ENCODE data around the gene CNTNAP5.

The CNTNAP5 gene

DNA sequence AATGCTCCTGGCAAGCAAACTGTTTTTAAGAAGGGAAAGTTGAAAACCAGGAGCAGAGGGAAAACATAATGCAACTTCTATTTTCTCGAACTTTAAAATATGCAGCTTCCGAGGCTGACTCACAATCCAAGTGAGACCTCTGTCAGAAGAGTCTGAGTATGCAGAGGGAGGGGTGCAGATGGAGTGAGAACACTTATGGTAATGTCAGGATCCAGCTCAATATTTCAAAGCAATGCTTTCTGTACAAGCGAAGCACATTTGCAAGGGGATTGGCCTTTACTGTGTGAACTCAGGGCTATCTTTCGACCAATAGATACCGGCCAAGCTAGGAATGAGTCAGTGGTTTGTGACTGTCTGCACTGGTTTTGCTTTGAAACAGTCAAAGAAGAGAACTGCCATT lies 242.7 kb downstream of the CNTNAP5 start:
- no peak for DNase-seq (ENCODE audit: low read depth in 2 of 2)

DNA sequence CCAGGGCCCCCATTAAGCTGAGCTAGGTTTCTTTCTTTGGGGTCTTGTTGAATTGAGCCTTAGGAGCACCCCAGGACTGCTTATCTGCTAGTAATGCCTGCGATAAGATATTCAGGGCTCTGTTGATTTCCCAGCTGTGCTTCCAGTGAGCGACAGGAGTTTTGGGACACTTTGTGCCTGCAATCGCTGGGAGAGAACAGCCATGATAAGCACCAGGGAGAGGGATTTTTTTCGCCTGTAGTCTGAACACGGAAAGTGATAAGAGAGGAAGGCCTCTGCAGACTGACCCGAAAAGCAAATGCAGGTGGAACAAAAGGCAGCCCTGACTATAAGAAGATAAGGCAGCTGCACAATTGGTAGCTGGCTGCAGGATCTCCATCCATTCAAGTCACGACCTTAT lies 244.3 kb downstream of the CNTNAP5 start:
- DNase-seq (ENCODE audit: low read depth in 2 of 2), result no peak

DNA sequence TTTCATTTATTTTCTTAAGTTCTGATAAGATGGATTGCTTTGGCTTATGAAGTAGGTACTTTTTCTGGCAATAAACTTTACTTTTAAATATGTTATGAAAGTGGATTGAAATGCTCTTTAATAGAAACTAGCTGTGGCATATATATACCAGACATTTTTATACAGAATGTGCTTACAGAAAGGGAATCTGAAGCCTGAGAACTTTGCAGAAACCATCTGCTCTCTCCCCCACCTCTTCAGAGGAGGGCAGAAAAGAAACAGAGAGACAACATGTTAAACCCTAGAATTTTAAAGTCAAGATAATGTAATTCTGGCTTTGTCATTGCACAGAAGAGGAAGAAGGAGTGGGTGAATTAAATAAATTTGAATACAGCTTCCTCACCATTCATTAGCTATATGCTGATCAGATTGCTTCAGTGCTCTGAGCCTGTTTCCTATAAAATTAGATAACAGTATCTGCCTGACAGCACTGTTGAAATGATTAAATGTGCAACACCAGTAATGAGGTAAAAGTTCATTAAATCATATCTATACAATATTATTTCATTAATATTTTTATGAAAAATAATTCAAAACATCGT lies 247.3 kb downstream of the CNTNAP5 start:
- no peak for DNase-seq (ENCODE audit: low read depth in 2 of 2)

DNA sequence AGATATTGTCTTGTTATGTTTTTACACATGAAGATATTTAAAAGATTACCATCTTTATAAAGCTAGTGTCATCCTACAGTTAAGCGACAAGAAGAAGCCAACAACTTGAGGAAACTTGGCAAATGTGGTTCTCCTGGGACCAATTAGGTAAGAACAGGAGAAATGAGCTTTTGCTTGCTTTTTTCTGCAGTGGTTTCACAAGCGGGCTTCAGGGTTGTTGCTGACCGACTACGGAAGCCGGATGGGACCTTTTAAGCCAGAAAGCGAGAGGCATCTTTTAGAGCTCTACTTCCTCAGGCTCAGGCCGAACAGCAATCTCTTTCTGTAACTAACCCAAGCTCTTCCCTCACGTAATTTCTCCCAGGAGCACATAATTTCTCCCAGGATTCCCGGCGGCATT lies 256.5 kb downstream of the CNTNAP5 start:
- no peak for DNase-seq (ENCODE audit: low read depth in 2 of 2)

DNA sequence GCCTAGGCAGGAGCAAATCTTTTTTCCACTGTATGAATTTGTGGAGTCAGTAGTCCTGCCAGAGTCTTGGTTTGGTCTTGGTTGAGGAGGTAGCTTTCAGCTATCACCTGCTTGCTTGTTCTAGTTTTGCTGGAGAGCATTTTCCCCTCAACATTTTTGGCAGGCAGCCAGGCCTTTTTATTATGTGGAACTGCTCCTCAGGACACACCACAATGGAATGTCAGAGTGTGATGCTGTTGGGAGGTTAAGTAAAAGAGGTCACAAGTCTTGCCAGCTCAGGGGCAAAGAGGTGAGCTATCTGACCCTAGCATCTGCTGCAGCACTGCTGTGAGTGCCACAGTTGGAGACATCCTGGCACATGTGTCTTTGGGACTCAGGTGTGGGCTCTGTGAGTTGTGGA lies 258.0 kb downstream of the CNTNAP5 start:
- DNase-seq (ENCODE audit: low read depth in 2 of 2), result no peak

DNA sequence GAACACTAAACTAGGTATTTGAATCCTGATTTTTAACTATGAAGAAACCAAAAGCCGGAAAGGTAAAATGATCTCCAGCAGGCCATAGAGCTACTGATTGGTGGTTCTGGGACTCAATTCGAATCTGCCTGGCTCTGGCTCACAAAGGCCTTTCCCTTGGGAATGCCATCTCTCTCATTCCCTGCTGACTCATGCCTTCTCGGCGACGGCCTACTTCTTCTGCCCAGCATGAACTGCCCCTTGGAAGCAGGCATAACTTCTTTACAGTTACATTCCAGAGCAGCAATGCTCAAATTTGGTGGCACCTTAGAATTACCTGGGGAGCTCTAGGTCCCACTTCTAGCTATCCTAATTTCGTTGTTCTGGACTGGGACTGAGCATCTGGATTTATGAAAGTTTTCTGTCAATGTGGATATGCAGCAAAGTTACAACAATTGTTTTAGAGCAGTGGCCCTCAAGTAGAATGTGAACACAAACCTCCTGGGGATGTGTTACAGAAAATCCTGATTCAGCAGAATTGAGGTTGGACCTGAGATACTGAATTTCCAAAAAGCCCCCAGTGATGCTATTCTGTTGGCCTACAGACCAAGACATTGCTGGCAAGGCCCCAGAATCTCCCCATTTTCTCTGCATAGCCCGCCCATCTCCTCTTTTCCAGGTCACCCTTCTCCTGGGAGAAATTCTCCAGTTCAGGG lies 261.1 kb downstream of the CNTNAP5 start:
- no peak for DNase-seq (ENCODE audit: low read depth in 2 of 2)

DNA sequence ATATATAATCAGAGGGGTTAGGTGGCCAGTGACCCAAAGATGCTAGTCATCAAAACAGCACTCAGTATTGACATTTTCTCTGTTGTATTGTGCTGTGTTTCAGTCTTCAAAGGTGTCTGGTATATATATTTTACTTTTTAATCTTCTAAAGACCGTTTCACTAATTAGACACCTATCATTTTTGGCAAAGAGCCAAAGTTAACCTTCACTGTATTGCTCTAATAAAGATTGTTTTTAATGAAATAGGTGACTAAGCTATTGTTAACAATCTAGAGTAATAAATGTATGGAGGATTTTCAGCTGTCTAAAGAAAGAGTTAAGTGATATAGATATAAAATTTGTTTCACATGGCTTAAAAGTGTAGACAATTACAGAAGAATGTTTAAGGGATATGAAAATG lies 264.0 kb downstream of the CNTNAP5 start:
- DNase-seq (ENCODE audit: low read depth in 2 of 2), result no peak

DNA sequence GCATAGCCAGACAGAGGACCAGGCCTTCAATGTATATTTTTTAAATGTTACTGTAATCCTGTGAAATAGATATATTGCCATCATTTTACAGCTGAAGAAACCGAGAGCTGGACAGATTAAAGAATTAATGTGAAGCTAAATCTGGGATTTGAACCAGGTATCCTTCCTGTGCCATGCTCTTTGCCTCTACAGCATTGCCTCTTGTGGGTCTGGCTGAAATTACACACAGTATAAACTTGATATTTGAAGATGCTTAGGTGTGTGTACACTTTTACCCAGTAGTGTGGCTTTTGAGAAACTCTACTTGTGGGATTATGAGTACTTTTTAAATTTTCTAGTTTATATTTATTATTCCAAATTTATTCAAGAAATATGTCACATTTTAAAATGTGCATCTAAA lies 264.5 kb downstream of the CNTNAP5 start:
- no peak for DNase-seq (ENCODE audit: low read depth in 2 of 2)

DNA sequence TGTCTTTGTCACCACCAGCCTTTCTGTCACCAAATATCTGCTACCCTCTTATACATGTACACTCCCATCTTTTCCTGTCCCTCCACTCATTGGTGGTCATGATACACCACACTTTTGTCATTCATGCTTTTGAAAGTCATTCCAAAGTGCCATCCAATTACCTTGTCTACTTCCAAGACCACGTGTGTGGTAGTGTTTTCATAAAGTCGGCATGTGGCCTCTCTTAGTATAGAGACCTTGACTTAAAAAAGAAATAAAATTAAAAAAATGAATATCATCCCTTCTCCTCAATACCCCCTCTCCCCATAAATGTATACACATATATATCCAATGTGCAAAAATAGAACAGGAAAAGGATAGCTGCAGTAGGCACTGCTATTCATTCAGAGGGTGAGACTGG lies 271.4 kb downstream of the CNTNAP5 start:
- no peak for DNase-seq (ENCODE audit: low read depth in 2 of 2)

DNA sequence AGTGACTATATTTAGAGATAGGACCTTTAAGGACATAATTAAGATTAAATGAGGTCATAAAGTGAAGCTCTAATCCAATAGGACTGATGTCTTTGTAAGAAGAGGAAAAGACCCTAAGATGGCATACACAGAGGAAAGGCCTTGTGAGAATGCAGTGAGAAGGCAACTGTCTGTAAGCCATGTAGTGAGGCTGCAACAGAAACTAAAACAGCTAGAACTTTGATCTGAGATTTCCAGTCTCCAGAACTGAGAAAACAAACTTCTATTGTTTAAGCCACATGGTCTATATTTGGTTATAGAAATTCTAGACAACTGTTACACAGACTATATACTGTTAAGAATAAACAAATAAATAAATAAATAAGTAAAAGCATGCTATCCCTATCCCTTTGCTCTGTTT lies 276.8 kb downstream of the CNTNAP5 start:
- DNase-seq (ENCODE audit: low read depth in 2 of 2), result no peak

DNA sequence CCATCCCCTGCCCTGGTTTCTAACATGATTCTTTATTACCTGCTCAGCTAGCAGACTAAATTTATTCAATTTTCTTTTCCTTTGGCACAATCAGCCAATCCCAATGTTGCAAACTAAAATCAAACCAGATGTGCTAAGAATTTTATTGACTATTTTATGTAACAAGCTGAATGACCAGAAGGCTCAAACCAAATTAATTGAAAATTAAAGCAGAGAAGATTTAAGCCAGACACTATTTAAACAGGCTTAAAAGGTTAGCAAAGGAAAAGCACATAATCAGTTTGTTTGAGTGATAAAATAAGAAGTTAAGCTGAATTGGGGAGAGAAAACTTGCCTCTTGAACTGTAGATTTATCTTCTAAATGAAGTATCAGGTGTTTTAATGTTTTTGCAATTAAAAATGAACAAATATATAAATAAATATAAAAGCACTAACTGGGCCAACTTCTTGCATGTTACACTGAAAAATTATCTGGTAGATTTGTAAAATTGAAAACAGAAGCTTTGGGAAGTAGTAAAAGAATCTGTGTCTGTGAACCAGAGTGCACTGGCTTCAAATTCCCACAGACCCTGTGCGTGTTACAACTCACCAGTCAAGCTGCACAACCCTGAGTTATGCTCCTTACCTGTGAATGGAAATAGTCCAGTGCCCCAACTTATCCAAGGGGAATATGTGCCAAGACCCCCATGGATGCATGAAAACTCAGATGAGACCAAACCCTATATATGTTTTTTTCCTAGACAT lies 283.4 kb downstream of the CNTNAP5 start:
- DNase-seq (ENCODE audit: low read depth in 2 of 2), result no peak

DNA sequence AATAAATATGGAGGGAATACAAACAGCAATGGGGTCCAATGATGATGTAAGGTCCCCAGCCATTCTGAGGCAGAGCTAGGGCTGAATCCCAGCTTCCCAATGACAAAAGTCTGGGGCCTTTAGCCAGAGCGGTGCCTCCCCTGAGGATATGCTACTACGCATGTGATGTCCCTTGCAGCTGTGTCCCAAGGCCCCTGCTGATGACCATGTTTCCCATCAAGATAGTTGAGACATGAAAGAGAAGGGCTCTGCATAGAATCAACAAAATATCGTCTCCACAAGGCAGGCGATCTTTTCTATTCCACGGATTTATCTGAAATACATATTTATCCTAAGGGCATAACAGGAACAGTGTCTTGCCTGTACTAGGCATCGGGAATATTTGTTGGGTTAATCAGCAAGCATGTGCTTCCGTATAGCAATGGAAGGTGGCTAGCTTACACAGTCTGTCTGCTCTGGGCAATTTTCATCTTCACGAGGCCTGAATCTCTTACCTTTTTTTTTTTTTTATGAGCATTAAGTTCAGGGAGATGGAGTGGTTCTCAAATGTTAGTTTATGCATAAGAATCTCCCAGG lies 284.6 kb downstream of the CNTNAP5 start:
- DNase-seq (ENCODE audit: low read depth in 2 of 2), result no peak

DNA sequence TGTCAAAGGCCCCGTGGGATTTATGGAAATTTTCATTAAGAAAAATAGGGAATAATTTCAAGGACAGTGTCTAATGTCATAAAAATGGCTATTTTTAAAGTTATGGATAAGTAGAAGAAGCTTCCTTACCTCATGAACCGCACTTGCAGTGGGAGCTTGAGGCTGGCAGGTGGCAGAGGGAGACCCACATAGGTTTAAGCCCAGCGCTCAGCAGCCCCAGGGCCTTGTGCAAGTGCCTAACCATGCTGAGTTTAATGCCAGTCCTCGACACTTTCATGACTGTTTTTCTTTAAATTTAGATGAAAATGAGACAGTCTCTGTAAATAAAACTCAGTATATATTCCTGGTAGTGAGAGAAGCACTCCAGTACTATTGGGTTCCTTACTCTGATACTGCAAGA lies 285.6 kb downstream of the CNTNAP5 start:
- no peak for DNase-seq (ENCODE audit: low read depth in 2 of 2)

DNA sequence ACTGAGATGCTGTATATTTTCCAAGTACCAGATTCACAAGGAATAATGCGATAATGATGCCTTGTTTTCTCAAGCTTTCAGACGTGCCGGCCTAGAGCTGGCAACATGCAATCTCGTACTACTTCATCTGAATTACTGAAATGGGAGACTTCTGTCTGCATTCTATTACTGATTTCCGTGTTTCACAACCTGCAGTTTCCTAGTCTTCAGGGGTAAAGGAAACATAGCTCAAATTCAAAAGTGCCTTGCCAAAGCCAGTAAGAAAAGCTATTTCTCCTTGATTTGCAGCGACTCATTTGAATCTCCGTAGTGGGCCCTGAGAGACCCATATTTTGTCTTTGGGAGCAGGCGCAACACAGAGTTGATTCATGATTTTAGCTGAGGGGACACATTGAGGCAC lies 289.0 kb downstream of the CNTNAP5 start:
- DNase-seq (ENCODE audit: low read depth in 2 of 2), result no peak

DNA sequence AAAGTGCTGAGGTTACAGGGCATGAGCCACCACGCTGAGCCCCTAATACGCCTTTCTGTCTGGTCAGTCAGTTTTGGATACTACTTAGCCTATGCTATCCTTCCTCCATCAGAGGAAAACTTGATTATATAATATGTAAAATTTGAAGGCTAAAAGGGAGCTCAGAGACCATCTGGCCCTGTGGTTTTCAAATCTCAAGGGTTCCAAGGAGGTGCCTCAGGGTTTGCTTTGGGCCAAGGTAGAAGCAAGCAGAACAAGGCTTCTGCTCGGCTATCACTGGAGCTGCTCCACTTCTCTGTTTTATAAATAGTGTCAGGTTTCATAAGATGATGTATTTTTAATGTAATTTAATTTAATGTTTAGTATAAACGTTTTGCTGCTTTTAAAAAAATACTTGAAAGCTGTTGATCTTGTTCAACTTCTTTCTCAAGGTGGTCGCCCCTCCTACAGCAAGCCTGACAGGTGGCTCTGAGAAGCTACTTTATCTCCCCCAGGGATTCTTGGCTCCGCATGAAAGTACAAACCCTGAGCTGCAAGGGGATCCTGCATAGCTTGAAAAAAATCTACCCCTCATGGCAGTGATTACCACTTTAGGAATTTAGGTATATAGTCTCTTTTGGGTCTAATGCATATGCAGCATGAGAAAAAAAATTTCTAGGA lies 290.3 kb downstream of the CNTNAP5 start:
- no peak for DNase-seq (ENCODE audit: low read depth in 2 of 2)

DNA sequence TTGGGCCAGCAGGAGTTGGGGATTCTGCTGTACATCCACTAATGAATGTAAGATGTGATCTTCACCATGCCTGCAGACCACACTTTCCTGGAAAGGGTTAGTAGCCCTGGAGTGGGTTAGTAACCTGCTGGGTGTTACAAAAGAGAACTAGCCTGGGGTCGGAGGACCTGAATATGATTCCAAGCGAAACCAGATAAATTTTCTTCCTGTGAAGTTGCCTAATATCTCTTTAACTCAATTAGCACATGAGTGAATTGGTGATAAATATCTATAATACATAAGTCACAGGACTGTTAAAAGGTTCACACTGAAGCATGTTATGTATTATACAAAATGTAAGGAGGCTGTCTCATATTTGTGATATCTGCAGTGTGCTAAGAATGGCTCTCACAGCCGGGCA lies 291.0 kb downstream of the CNTNAP5 start:
- DNase-seq (ENCODE audit: low read depth in 2 of 2), result no peak

DNA sequence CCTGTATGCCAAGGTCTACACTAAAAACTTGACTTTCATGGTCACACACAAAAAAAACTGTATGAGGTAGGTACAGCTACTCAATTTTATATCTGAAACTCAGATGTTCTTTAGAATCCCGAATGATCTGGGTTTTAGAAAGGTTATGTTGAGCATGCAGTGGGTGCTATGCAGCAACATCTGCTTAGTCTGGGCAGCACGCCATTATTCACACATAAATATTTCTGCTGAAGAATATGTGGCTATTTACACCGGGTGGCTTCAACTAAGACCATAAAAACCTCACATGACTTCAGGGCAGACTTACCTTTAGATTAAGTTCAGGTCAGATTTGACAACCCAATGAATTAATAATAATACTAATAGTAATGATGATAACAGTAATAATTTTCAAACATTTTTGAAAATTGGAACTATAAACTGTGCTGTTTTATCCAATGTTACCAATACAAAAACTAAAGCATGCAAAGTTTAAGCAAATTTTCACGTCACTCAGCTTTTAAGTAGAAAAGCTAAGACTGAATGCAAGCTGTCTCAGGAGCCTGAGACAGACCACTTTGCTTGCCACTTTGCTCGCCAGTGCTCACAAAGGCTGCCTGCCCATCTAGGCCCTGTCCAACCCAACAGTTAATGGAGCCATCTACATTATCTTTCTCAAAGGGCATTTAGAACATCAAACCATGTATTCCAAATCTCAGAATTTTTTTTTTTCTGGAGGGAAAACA lies 292.0 kb downstream of the CNTNAP5 start:
- DNase-seq (ENCODE audit: low read depth in 2 of 2), result no peak

DNA sequence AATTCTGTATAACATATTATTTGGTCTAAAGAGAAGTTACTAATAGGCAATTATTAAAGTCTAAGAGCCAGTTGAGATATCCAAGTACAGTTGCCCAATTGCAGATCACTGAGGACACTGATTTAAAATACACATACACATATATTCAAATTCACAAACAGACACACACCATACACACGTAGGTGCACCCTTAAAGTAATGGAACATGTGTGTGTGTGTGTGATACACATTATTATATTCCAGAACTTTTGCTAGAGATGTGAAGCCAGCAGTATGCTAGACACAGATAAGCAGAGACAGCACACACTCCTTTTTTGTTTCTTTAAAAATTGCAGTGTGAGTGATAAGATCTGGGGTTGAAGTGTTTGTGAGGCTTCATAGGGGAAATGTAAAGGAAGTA lies 292.5 kb downstream of the CNTNAP5 start:
- no peak for DNase-seq (ENCODE audit: low read depth in 2 of 2)

DNA sequence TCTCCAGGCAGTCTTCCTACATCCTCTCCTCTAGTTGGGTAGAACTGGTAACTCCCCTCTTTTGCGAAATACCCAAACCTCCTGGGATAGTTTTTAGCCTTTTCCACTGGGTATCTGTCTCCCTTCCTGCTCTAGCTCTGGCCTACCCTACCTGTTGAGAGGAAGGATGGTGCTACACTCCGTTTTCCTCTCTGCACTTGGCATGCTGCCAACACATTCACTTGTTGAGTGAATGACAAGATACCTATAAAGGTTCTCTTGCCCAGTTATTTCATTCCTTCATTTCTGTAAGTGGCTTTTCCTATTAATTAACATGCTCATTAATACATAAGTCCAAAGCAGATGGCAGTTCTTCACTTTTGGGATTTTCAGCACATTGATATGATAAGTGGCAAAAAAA lies 293.8 kb downstream of the CNTNAP5 start:
- DNase-seq (ENCODE audit: low read depth in 2 of 2), result no peak

DNA sequence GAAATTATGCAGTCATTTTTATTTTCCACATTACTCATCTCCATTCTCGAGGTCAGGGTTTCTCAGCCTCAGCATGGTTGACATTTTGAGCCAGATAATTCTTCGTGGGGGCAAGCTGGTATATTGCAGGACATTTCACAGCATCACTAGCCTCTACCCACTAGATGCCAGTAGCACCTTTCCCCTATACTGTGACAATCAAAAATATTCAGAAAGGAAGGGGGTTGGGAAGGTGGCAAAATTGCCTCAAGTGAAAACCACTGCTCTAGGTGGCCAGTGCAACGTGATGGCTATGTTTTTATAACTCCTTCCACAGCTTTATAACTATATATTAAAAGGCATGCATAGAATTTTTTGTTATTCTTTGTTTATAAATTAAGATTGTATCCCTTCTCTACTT lies 294.5 kb downstream of the CNTNAP5 start:
- no peak for DNase-seq (ENCODE audit: low read depth in 2 of 2)

DNA sequence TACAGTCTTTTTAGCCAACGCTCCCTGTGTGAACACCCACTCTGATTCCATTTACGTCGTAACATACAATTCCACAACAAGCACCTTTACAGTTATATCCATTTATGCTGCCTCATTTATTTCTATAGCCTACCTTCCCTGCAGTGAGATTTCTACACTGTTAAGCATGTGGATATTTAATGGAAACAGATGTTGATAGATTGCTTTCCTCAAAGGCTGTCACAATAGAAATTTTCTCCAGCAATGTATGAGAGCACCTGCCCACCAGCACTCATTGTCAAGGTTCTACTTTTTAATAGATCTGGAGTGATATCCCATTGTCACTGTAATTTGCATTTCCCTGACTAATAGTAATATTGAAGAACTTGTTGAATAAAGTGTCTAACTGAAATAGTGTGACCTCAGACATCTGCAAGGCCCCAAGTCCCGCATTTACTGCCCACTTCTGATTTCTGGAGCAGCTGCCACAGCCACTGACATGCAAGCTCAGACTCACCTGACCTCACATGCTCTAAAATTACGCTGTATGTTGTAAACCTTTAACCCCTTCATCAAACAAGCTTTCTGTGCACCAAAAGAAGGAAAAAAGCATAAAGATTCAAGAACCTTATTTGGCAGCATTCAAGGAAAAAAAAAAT lies 295.1 kb downstream of the CNTNAP5 start:
- no peak for DNase-seq (ENCODE audit: low read depth in 2 of 2)

All from stimulated activated CD4-positive, alpha-beta T cell treated with anti-CD3 and anti-CD28 coated beads, Interleukin-4, amount 100 ng/mL, for 48 hours (primary cell).